ENCODE results near the gene SOX1. TPM values are rescaled to one million over a fixed set of nuclear protein-coding genes. Genes with fewer than 3 reads are reported as not detected.

The SOX1 gene
- total and polyA plus RNA-seq, 9 of the 15 experiments (the other 6 are each of a cell fraction or from before 2014, with no cell fraction given) = not detected

DNA sequence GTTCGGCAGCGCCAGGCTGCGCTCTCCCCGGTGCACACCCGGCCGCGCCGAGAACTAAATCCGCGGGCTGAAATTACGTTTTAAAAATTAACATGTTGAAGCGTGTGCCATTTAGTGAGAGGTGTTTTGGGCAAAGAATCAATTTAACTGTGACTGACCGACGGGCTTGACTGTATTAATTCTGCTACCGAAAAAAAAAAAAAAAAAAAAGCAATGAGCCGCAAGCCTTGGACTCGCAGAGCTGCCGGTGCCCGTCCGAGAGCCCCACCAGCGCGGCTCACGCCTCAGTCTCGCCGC, 9.6 kb upstream of the SOX1 start:
- intact Hi-C loops (cut with micrococcal nuclease) = no loop called here

More for the DNA sequence above, 9.6 kb upstream of the SOX1 start:
- BruUV-seq (replicated peaks) = no TSS peak
- H3K9me1 ChIP-seq (ENCODE audit: control insufficient read depth, insufficient read depth, low read length) = no peaks in the 10 kb centered on the region
- ATAC-seq (no peak), DNase-seq (ENCODE audit: extremely low read depth in 1 of 4, low spot score in 3 of 4) (no peak), FAIRE-seq (no peak)
- no peaks in the 10 kb centered on the region for H4K20me1 ChIP-seq (replicated peaks; ENCODE audit: control insufficient read depth, insufficient read depth, low read length)
- H3K4me3 ChIP-seq = no peak overlapping the region
- no peak overlapping the region for H3K9ac ChIP-seq (ENCODE audit: insufficient read depth in 1 of 2, low read depth in 2 of 2, low read length in 2 of 2)
- H3K27me3 ChIP-seq (ENCODE audit: control insufficient read depth in 2 of 2, insufficient read depth in 2 of 2, low read length in 2 of 2) = peaks cover 5 to 54% of the 10 kb centered on the region in 2 experiments; a peak in 4 of 5 replicates
- 21% methylated on average over 6 of the region's 25 CpGs for WGBS (ENCODE audit: insufficient coverage, low coverage, missing lambda C conversion rate)
- TF ChIP-seq ELF2 (CRISPR knock-in tag; IDR thresholded peaks at IDR 0.05) (no peak), ZNF133 (CRISPR knock-in tag; IDR thresholded peaks at IDR 0.05) (no peak), ZNF224 (CRISPR knock-in tag; IDR thresholded peaks at IDR 0.05) (no peak), SIRT6 (IDR thresholded peaks at IDR 0.05; ENCODE audit: low read depth, low read length) (no peak), HDAC3 (IDR thresholded peaks at IDR 0.05; ENCODE audit: borderline replicate concordance, partially characterized antibody) (no peak)
- TF ChIP-seq, protein P1, sequence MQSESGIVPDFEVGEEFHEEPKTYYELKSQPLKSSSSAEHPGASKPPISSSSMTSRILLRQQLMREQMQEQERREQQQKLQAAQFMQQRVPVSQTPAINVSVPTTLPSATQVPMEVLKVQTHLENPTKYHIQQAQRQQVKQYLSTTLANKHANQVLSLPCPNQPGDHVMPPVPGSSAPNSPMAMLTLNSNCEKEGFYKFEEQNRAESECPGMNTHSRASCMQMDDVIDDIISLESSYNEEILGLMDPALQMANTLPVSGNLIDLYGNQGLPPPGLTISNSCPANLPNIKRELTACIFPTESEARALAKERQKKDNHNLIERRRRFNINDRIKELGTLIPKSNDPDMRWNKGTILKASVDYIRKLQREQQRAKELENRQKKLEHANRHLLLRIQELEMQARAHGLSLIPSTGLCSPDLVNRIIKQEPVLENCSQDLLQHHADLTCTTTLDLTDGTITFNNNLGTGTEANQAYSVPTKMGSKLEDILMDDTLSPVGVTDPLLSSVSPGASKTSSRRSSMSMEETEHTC (IDR thresholded peaks at IDR 0.05) = no peak
- TF ChIP-seq, protein P2, sequence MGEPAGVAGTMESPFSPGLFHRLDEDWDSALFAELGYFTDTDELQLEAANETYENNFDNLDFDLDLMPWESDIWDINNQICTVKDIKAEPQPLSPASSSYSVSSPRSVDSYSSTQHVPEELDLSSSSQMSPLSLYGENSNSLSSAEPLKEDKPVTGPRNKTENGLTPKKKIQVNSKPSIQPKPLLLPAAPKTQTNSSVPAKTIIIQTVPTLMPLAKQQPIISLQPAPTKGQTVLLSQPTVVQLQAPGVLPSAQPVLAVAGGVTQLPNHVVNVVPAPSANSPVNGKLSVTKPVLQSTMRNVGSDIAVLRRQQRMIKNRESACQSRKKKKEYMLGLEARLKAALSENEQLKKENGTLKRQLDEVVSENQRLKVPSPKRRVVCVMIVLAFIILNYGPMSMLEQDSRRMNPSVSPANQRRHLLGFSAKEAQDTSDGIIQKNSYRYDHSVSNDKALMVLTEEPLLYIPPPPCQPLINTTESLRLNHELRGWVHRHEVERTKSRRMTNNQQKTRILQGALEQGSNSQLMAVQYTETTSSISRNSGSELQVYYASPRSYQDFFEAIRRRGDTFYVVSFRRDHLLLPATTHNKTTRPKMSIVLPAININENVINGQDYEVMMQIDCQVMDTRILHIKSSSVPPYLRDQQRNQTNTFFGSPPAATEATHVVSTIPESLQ (CRISPR knock-in tag; IDR thresholded peaks at IDR 0.05) = no peak
- TF ChIP-seq, protein P3, sequence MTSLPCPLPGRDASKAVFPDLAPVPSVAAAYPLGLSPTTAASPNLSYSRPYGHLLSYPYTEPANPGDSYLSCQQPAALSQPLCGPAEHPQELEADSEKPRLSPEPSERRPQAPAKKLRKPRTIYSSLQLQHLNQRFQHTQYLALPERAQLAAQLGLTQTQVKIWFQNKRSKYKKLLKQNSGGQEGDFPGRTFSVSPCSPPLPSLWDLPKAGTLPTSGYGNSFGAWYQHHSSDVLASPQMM (CRISPR knock-in tag; IDR thresholded peaks at IDR 0.05) = no peak
- ChIA-PET CTCF (ENCODE audit: low intra/inter-chr PET ratio) (no interaction called here), POLR2A (no interaction called here)
- H3K79me2 ChIP-seq (ENCODE audit: control insufficient read depth, insufficient read depth, low read length) = no peaks in the 10 kb centered on the region
- peaks cover 0 to 9% of the 10 kb centered on the region in 2 experiments; a peak in 2 of 5 replicates for H3K4me1 ChIP-seq (replicated peaks in 1 of 2; ENCODE audit: control insufficient read depth in 2 of 2, insufficient read depth in 2 of 2, low read length in 2 of 2)
- no peaks in the 10 kb centered on the region for H3K9me3 ChIP-seq (replicated peaks; ENCODE audit: control insufficient read depth, insufficient read depth, low read depth, low read length)
- no peak overlapping the region for H3K4me2 ChIP-seq (ENCODE audit: insufficient read depth, low read length)
- no peak overlapping the region for H3K27ac ChIP-seq (ENCODE audit: extremely low read depth, low read depth, low read length)
- H3K36me3 ChIP-seq (ENCODE audit: control insufficient read depth, insufficient read depth, low read length) = no peaks in the 10 kb centered on the region
- in situ Hi-C loops (cut with MboI) = no loop called here
- H2AFZ ChIP-seq (ENCODE audit: low read depth, low read length) = no peak overlapping the region

All from K562 (cell line).